Astrocyte (in vitro differentiated cells and primary cell): ENCODE data around the gene CTTNBP2NL. TPM values are rescaled to one million over a fixed set of nuclear protein-coding genes. Genes with fewer than 3 reads are reported as not detected.
"Not testable (repeated sequence)": the region's sequence is repeated elsewhere in the genome, so short reads cannot be mapped to it uniquely, and the experiment has no call there.

Experiments
- DNase-seq: peaks from one replicate; pipeline ENCODE4 v3.0.0-alpha.2; 2010; ENCODE audit warnings: low read depth
- FAIRE-seq: peaks from 2 replicates; lab custom pipeline; 2011; peaks lifted over from hg19 to GRCh38; lab: Jason Lieb, UNC
- H2AFZ ChIP-seq: 2 replicates; pipeline ENCODE4 v1.6.0; 2012; ENCODE audit warnings: low read depth, low read length, inconsistent platforms
- H3K27ac ChIP-seq: 2 replicates; pipeline ENCODE4 v1.5.1; 2011; ENCODE audit warnings: low read depth, low read length, inconsistent platforms
- H3K27me3 ChIP-seq: 2 replicates; pipeline ENCODE4 v1.6.0; 2011; ENCODE audit warnings: low read length, inconsistent platforms; ENCODE audit not compliant: insufficient read depth
- H3K36me3 ChIP-seq: 2 replicates; pipeline ENCODE4 v1.5.1; 2011; ENCODE audit warnings: low read length, inconsistent platforms; ENCODE audit not compliant: insufficient read depth
- H3K4me1 ChIP-seq: 2 replicates; pipeline ENCODE4 v1.5.1; 2011; ENCODE audit warnings: low read length, inconsistent platforms; ENCODE audit not compliant: insufficient read depth
- H3K4me2 ChIP-seq: 2 replicates; pipeline ENCODE4 v1.6.0; 2012; ENCODE audit warnings: low read length, inconsistent platforms
- H3K4me3 ChIP-seq: 2 replicates; pipeline ENCODE4 v1.5.1; 2011; ENCODE audit warnings: low read depth, mild to moderate bottlenecking, low read length, inconsistent platforms; ENCODE audit not compliant: insufficient read depth
- H3K79me2 ChIP-seq: 2 replicates; pipeline ENCODE4 v1.6.0; 2012; ENCODE audit warnings: mild to moderate bottlenecking, low read length, inconsistent platforms; ENCODE audit not compliant: insufficient read depth
- H3K9ac ChIP-seq: 2 replicates; pipeline ENCODE4 v1.6.0; 2012; ENCODE audit warnings: mild to moderate bottlenecking, low read length, inconsistent platforms
- H3K9me3 ChIP-seq: 2 replicates; pipeline ENCODE4 v1.5.1; 2012; ENCODE audit warnings: low read depth, mild to moderate bottlenecking, low read length, inconsistent platforms; ENCODE audit not compliant: insufficient read depth
- H4K20me1 ChIP-seq: 2 replicates; pipeline ENCODE4 v1.6.0; 2012; ENCODE audit warnings: low read length, inconsistent platforms; ENCODE audit not compliant: insufficient read depth
- H3K27ac Mint-ChIP-seq: one replicate; pipeline ENCODE4 v1.8.0; 2021; ENCODE audit warnings: mild to moderate bottlenecking, mixed read lengths; ENCODE audit not compliant: unreplicated experiment
- H3K27me3 Mint-ChIP-seq: one replicate; pipeline ENCODE4 v1.8.0; 2021; ENCODE audit warnings: low read depth, mixed read lengths; ENCODE audit not compliant: unreplicated experiment
- H3K36me3 Mint-ChIP-seq: one replicate; pipeline ENCODE4 v1.8.0; 2021; ENCODE audit warnings: low read depth, mixed read lengths; ENCODE audit not compliant: unreplicated experiment
- H3K4me1 Mint-ChIP-seq: one replicate; pipeline ENCODE4 v1.8.0; 2021; ENCODE audit warnings: low read depth, mixed read lengths; ENCODE audit not compliant: unreplicated experiment
- H3K4me3 Mint-ChIP-seq: one replicate; pipeline ENCODE4 v1.8.0; 2021; ENCODE audit warnings: mild to moderate bottlenecking, moderate library complexity, mixed read lengths; ENCODE audit not compliant: unreplicated experiment
- H3K9me3 Mint-ChIP-seq: one replicate; pipeline ENCODE4 v1.8.0; 2021; ENCODE audit warnings: mild to moderate bottlenecking, mixed read lengths; ENCODE audit not compliant: unreplicated experiment
- EZH2 ChIP-seq: IDR thresholded peaks from 2 replicates; pipeline ENCODE4 v1.6.1; 2012; ENCODE audit warnings: mild to moderate bottlenecking, low read length, inconsistent platforms; ENCODE audit not compliant: insufficient read depth
- total RNA-seq: library from RNA; stranded (reverse); gene quantifications from 2 replicates; pipeline ENCODE4 v1.2.1, GENCODE V29; 2021
- TF ChIP-seq, protein P1 (sequence below): IDR thresholded peaks from 2 replicates; pipeline ENCODE4 v1.5.1; 2011; ENCODE audit warnings: low read depth, mild to moderate bottlenecking, inconsistent platforms, low read length, moderate library complexity; ENCODE audit not compliant: insufficient read depth

CTTNBP2NL gene
- total RNA-seq, 1 donor from 2014 or later, result 91.9 TPM

DNA sequence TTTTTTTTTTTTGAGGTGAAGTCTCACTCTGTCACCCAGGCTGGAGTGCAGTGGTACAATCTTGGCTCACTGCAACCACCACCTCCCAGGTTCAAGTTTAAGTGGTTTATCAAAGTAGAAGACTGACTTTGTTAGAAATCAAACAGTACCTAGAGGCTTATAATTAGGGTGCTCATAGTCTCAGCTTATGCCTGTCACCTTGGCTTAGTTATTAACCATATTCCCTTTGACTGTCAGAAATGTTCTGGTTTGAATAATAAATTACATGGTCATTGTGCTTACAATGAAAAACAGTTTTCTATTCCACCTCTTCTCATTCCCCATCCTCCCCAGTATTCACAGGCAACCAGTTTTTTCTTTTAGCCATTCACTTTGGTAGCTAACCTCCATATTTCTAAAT lies 54.8 kb downstream of the CTTNBP2NL start:
- Mint-ChIP-seq H3K9me3 (no peaks in the 10 kb centered on the region), H3K27ac (no peak overlapping the region)

DNA sequence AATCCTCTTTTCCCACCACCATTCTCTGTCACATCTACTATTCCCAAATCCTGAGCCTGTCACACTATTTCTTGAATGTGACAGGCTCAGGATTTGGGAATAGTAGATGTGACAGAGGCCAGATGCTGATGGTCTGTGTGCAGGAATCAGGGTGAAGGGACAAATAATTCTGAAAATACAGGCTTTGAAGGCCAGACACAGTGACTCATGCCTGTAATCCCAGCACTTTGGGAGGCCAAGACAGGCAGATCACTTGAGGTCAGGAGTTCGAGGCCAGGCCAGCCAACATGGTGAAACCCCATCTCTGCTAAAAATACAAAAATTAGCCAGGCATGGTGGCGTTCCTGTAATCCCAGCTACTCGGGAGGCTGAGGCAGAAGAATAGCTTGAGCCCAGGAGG lies 55.3 kb downstream of the CTTNBP2NL start:
- not testable (repeated sequence) for H3K4me3 Mint-ChIP-seq, H3K4me1 ChIP-seq, H3K9me3 ChIP-seq, H3K27me3 Mint-ChIP-seq, DNase-seq, H3K27ac Mint-ChIP-seq, H3K9ac ChIP-seq, H3K9me3 Mint-ChIP-seq, H3K27ac ChIP-seq, H3K4me3 ChIP-seq, H3K4me2 ChIP-seq, FAIRE-seq, H2AFZ ChIP-seq, H3K27me3 ChIP-seq
- Histone ChIP-seq H3K79me2 (peaks cover 32% of the 10 kb centered on the region), H4K20me1 (peaks cover 37% of the 10 kb centered on the region), H3K36me3 (peaks cover 26% of the 10 kb centered on the region)
- H3K36me3 Mint-ChIP-seq, result peaks cover 20% of the 10 kb centered on the region
- peaks cover 17% of the 10 kb centered on the region for H3K4me1 Mint-ChIP-seq

More for the DNA sequence above, 54.8 kb downstream of the CTTNBP2NL start:
- DNase-seq, result no peak
- H3K36me3 ChIP-seq, result peaks cover 21% of the 10 kb centered on the region
- peaks cover 14% of the 10 kb centered on the region for H3K4me1 Mint-ChIP-seq
- H3K4me1 ChIP-seq, result peaks cover 4% of the 10 kb centered on the region
- no peak overlapping the region for H3K27ac ChIP-seq
- H3K4me2 ChIP-seq, result no peak overlapping the region
- H3K4me3 ChIP-seq, result no peak overlapping the region
- no peak overlapping the region for H2AFZ ChIP-seq
- H3K79me2 ChIP-seq, result peaks cover 36% of the 10 kb centered on the region
- H4K20me1 ChIP-seq, result peaks cover 37% of the 10 kb centered on the region
- FAIRE-seq, result no peak
- no peak overlapping the region for H3K4me3 Mint-ChIP-seq
- no peak for TF ChIP-seq EZH2
- TF ChIP-seq, protein P1, sequence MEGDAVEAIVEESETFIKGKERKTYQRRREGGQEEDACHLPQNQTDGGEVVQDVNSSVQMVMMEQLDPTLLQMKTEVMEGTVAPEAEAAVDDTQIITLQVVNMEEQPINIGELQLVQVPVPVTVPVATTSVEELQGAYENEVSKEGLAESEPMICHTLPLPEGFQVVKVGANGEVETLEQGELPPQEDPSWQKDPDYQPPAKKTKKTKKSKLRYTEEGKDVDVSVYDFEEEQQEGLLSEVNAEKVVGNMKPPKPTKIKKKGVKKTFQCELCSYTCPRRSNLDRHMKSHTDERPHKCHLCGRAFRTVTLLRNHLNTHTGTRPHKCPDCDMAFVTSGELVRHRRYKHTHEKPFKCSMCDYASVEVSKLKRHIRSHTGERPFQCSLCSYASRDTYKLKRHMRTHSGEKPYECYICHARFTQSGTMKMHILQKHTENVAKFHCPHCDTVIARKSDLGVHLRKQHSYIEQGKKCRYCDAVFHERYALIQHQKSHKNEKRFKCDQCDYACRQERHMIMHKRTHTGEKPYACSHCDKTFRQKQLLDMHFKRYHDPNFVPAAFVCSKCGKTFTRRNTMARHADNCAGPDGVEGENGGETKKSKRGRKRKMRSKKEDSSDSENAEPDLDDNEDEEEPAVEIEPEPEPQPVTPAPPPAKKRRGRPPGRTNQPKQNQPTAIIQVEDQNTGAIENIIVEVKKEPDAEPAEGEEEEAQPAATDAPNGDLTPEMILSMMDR, result no peak
- no peaks in the 10 kb centered on the region for H3K27me3 ChIP-seq
- no peaks in the 10 kb centered on the region for H3K9me3 ChIP-seq
- H3K36me3 Mint-ChIP-seq, result peaks cover 15% of the 10 kb centered on the region
- H3K27me3 Mint-ChIP-seq, result no peaks in the 10 kb centered on the region
- H3K9ac ChIP-seq, result no peak overlapping the region

DNA sequence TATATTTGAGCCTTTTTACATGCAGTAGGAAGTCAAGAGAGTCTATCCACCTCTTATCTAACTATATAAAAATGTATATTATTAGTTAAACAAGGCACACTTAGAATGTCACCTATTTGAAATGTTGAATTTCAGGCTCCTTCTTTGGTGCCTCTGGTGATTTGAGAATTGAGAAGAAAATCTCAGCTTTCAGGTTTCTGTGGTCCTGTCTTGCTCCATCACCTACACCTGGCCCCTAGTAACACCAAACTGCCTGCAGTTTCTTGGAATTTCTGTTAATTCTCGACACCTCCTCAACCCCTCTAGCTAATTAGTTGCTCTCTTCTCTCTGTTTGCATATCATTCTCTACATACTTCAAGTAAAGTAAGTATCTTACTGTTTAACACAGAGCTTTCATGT lies 57.9 kb downstream of the CTTNBP2NL start:
- FAIRE-seq, result no peak
- peaks cover 18% of the 10 kb centered on the region for H3K4me1 Mint-ChIP-seq
- peaks cover 28% of the 10 kb centered on the region for H3K36me3 Mint-ChIP-seq

More for the DNA sequence above, 57.9 kb downstream of the CTTNBP2NL start:
- H3K4me1 ChIP-seq, result peaks cover 6% of the 10 kb centered on the region
- H3K36me3 ChIP-seq, result peaks cover 39% of the 10 kb centered on the region
- H3K4me3 ChIP-seq, result no peak overlapping the region
- H3K79me2 ChIP-seq, result peaks cover 21% of the 10 kb centered on the region
- Mint-ChIP-seq H3K27ac (no peak overlapping the region), H3K9me3 (no peaks in the 10 kb centered on the region), H3K27me3 (no peaks in the 10 kb centered on the region), H3K4me3 (no peak overlapping the region)
- H3K27me3 ChIP-seq, result no peaks in the 10 kb centered on the region
- no peak overlapping the region for H3K27ac ChIP-seq
- DNase-seq, result no peak
- no peak overlapping the region for H2AFZ ChIP-seq
- no peak overlapping the region for H3K9ac ChIP-seq
- H4K20me1 ChIP-seq, result peaks cover 39% of the 10 kb centered on the region
- no peaks in the 10 kb centered on the region for H3K9me3 ChIP-seq
- TF ChIP-seq EZH2, result no peak
- TF ChIP-seq, protein P1, result no peak
- H3K4me2 ChIP-seq, result no peak overlapping the region
